ENCODE measurements around the gene CERT1.

The CERT1 gene

DNA sequence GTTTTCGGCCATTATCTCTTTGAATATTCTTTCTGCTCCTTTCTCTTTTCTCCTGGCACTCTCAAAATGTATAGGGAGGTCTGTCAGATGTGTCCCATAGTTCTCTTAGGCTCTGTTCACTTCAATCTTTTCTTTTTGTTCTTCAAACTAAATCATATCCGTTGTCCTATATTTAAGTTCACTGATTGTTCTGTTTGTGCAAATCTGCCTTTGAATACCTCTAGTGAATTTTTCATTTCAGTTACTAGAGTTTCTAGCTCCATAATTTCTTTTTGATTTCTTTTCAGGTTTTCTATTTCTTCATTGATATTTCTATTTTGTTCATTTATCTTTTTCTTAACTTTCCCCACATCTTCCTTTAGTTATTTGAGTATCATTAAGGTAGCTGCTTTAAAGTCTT is 65.4 kb downstream of the CERT1 start:
- DNase-seq (ENCODE audit: low read depth) = no peak
- H3K4me3 ChIP-seq (ENCODE audit: low read length) = no peak overlapping the region
- TF ChIP-seq, protein P1, sequence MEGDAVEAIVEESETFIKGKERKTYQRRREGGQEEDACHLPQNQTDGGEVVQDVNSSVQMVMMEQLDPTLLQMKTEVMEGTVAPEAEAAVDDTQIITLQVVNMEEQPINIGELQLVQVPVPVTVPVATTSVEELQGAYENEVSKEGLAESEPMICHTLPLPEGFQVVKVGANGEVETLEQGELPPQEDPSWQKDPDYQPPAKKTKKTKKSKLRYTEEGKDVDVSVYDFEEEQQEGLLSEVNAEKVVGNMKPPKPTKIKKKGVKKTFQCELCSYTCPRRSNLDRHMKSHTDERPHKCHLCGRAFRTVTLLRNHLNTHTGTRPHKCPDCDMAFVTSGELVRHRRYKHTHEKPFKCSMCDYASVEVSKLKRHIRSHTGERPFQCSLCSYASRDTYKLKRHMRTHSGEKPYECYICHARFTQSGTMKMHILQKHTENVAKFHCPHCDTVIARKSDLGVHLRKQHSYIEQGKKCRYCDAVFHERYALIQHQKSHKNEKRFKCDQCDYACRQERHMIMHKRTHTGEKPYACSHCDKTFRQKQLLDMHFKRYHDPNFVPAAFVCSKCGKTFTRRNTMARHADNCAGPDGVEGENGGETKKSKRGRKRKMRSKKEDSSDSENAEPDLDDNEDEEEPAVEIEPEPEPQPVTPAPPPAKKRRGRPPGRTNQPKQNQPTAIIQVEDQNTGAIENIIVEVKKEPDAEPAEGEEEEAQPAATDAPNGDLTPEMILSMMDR (conservative IDR thresholded peaks at IDR 0.05; ENCODE audit: low read depth, low read length) = no peak

DNA sequence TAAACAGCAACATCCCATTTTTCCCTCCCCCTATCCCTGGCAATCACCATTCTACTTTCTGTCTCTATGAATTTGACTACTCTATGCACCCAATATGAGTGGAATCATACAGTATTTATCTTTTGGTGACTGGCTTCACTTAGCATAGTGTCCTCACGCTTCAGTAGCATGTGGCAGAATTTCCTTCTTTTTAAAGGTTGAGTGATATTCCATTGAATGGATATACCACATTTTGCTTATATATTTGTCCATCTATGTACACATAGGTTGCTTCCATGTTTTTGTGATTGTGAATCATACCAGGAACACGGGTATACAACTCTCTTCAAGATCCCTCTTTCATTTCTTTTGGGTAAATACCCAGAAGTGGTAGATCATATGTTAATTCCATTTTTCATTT is 69.9 kb downstream of the CERT1 start:
- no peak overlapping the region for H3K4me3 ChIP-seq (ENCODE audit: low read length)
- no peak for DNase-seq (ENCODE audit: low read depth)
- TF ChIP-seq, protein P1 (conservative IDR thresholded peaks at IDR 0.05; ENCODE audit: low read depth, low read length) = no peak

DNA sequence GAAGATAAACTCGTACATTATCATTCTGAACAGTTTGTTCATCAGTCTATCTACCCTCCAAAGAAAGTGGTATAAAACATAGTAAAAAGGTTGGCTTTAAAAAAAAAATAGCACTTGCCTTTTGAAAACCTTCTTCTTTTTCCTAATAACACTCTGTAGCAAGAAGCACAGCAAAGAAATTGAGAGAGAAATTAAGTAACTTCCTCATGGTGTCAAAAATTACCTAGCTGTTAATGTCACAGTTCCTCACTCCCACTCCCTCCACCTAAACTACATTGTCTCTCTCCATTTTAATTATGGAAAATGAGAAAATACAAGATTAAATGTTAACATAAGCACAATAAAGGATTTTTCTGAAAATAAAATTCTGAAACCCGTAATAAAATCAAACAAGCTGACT is 72.2 kb downstream of the CERT1 start:
- DNase-seq (ENCODE audit: low read depth) = no peak
- TF ChIP-seq, protein P1 (conservative IDR thresholded peaks at IDR 0.05; ENCODE audit: low read depth, low read length) = no peak
- no peak overlapping the region for H3K4me3 ChIP-seq (ENCODE audit: low read length)

DNA sequence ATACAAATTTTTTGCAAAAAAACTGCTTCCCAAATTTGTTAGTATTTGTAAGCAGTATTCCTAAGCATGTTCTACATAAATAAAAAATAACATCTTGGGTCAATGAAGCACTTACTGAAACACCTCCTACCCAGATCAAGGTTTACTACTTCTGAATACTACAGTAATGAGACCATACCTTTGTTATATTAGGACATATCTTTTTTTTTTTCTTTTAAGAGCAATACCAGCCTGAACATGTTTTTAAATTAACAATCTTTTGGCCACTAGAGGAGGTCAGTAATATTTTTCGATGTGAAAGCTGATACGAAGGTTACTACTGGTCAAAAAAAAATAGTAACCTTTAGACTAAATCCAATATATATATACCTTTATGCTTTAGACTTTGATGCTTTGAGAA is 72.7 kb downstream of the CERT1 start:
- TF ChIP-seq, protein P1 (conservative IDR thresholded peaks at IDR 0.05; ENCODE audit: low read depth, low read length) = no peak
- no peak for DNase-seq (ENCODE audit: low read depth)
- no peak overlapping the region for H3K4me3 ChIP-seq (ENCODE audit: low read length)

DNA sequence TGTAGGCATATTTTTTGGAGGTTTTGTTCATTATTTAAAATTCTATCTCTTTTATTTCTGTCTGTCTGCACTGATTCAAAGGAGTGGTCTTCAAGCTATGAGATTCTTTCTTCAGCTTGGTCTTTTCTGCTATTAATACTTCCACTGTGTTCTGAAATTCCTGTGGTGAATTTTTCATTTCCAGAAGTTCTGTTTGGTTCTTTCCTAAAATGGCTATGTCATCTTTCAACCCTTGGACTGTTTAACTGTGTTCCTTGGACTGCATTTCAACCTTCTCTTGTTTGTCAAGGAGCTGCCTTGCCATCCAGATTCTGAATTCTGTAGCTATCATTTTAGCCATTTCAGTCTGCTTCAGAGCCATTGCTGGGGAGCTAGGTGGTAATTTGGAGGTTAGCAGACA is 76.3 kb downstream of the CERT1 start:
- TF ChIP-seq, protein P1 (conservative IDR thresholded peaks at IDR 0.05; ENCODE audit: low read depth, low read length) = no peak
- no peak for DNase-seq (ENCODE audit: low read depth)

DNA sequence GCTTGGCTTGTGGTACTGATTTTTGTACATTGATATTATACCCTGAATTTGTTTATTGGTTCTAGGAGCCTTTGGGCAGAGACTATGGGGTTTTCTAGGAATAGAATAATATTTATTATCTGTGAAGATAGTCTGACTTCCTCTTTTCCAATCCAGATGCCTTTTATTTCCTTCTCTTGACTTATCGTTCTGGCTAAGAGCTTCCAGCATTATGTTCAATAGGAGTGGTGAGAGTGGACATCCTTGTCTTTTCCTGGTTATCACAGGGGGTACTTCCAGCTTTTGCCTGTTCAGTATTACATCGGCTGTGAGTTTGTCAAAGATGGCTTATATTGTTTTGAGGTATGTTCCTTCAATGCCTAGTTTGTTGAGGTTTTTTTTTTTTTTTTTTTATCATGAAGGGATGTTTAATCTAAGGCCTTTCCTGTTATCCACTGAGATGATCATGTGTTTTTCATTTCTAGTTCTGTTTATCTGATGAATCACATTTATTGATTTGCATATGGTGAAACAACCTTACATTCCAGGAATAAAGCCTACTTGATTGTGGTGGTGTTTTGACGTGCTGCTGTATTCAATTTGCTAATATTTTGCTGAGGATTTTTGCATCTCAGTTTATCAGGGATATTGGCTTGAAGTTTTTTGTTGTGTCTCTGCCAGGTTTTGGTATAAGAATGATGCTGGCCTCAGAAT is 77.5 kb downstream of the CERT1 start:
- no peak for DNase-seq (ENCODE audit: low read depth)

More for the DNA sequence above, 76.3 kb downstream of the CERT1 start:
- H3K4me3 ChIP-seq (ENCODE audit: low read length) = no peak overlapping the region

DNA sequence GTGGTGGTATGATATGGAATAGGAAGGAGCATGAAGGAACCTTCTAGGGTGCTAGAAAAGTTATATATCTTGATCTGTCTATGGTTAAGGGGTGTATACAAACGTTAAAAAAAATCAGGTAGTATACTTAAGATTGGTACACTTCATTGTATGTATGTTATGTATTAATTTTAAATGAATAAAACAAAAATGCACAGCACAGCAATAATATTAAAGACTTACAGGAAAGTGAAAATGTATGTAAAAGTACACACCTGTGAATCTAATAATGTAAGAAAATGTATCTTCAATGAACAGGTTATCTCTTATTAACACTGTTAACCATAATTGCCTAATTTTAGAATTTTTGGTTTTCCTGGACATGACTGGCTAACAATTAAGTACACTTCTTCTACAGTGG is 97.2 kb downstream of the CERT1 start:
- no peak overlapping the region for H3K4me3 ChIP-seq (ENCODE audit: low read length)
- DNase-seq (ENCODE audit: low read depth) = no peak
- TF ChIP-seq, protein P1 (conservative IDR thresholded peaks at IDR 0.05; ENCODE audit: low read depth, low read length) = no peak

More for the DNA sequence above, 77.5 kb downstream of the CERT1 start:
- TF ChIP-seq, protein P1 (conservative IDR thresholded peaks at IDR 0.05; ENCODE audit: low read depth, low read length) = no peak
- H3K4me3 ChIP-seq (ENCODE audit: low read length) = no peak overlapping the region
